ENCODE results near the gene ST6GALNAC3.

Gene ST6GALNAC3

DNA sequence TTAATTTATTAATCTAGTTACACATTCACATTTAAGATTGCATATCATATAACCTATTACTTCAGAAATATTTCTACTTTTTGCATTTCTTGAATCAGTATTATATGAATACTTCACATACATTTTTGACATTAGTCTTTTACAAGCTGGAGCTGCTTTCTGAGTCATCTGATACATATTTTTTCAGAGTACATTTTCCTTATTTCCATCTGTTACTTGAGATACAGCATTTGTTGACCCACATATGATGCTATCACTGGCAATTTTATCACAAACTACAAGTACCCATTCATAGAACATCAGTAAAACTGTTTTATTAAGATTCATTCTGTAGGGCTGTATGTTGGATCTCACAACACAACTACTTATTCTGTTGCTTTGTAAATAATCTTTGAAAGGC lies 425.6 kb downstream of the ST6GALNAC3 start:
- H3K36me3 ChIP-seq (ENCODE audit: control insufficient read depth, insufficient read depth, low read length) = no peaks in the 10 kb centered on the region
- no peak overlapping the region for H3K4me3 ChIP-seq (ENCODE audit: low read depth, low read length)
- H3K27me3 ChIP-seq (ENCODE audit: control insufficient read depth, insufficient read depth, low read length) = no peaks in the 10 kb centered on the region
- H3K9me3 ChIP-seq (ENCODE audit: control insufficient read depth, insufficient read depth, low read depth, low read length) = no peaks in the 10 kb centered on the region
- peaks cover 42% of the 10 kb centered on the region for H3K4me1 ChIP-seq (ENCODE audit: control insufficient read depth, insufficient read depth, low read length)
- no peak overlapping the region for H3K27ac ChIP-seq (ENCODE audit: low read depth, low read length)
- no peak overlapping the region for H3K9ac ChIP-seq (ENCODE audit: low read length)

- Histone ChIP-seq H3K27me3 (ENCODE audit: control insufficient read depth, insufficient read depth, low read length) (no peaks in the 10 kb centered on the region), H3K9ac (ENCODE audit: low read length) (peak overlapping the region; percentile 53), H3K27ac (ENCODE audit: low read depth, low read length) (peak overlapping the region; percentile 66; the same call in 1 of the 2 replicates), H3K4me3 (ENCODE audit: low read depth, low read length) (no peak overlapping the region), H3K36me3 (ENCODE audit: control insufficient read depth, insufficient read depth, low read length) (no peaks in the 10 kb centered on the region), H3K9me3 (ENCODE audit: control insufficient read depth, insufficient read depth, low read depth, low read length) (no peaks in the 10 kb centered on the region), H3K4me1 (ENCODE audit: control insufficient read depth, insufficient read depth, low read length) (peaks cover 41% of the 10 kb centered on the region)
These were observed 426.6 kb downstream of the ST6GALNAC3 start for GRCh38 chr1:76501136-76501535.

- Histone ChIP-seq H3K9me3 (ENCODE audit: control insufficient read depth, insufficient read depth, low read depth, low read length) (no peaks in the 10 kb centered on the region), H3K27me3 (ENCODE audit: control insufficient read depth, insufficient read depth, low read length) (no peaks in the 10 kb centered on the region), H3K9ac (ENCODE audit: low read length) (peak overlapping the region; percentile 53), H3K4me3 (ENCODE audit: low read depth, low read length) (no peak overlapping the region), H3K36me3 (ENCODE audit: control insufficient read depth, insufficient read depth, low read length) (no peaks in the 10 kb centered on the region), H3K27ac (ENCODE audit: low read depth, low read length) (peak overlapping the region; percentile 66; the same call in 1 of the 2 replicates), H3K4me1 (ENCODE audit: control insufficient read depth, insufficient read depth, low read length) (peaks cover 41% of the 10 kb centered on the region)
These were observed 427.2 kb downstream of the ST6GALNAC3 start for GRCh38 chr1:76501586-76502219.

GRCh38 chr1:76503100-76503499 lies 428.6 kb downstream of the ST6GALNAC3 start:
- Histone ChIP-seq H3K27me3 (ENCODE audit: control insufficient read depth, insufficient read depth, low read length) (no peaks in the 10 kb centered on the region), H3K9ac (ENCODE audit: low read length) (no peak overlapping the region)

DNA sequence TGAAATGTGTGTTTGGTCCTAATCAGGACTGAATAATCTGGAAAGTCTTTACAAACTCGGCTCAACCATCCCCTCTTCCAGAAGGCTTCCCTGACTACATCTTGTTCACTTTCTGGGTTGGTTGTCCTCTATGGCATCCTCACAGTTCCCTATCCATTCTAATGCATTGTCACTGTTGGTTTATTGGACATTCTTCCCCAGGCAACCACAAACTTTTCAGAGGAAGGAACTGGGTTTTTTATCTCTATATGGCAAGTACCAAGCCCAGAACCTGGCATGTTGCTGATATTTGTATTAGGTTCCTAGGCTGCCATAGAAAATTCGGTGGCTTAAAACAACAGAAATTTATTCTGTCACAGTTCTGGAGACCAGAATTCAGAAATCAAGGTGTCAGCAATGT lies 429.2 kb downstream of the ST6GALNAC3 start:
- no peak overlapping the region for H3K9ac ChIP-seq (ENCODE audit: low read length)
- peaks cover 41% of the 10 kb centered on the region for H3K4me1 ChIP-seq (ENCODE audit: control insufficient read depth, insufficient read depth, low read length)
- no peak overlapping the region for H3K4me3 ChIP-seq (ENCODE audit: low read depth, low read length)
- no peak overlapping the region for H3K27ac ChIP-seq (ENCODE audit: low read depth, low read length)
- no peaks in the 10 kb centered on the region for H3K27me3 ChIP-seq (ENCODE audit: control insufficient read depth, insufficient read depth, low read length)
- no peaks in the 10 kb centered on the region for H3K9me3 ChIP-seq (ENCODE audit: control insufficient read depth, insufficient read depth, low read depth, low read length)
- no peaks in the 10 kb centered on the region for H3K36me3 ChIP-seq (ENCODE audit: control insufficient read depth, insufficient read depth, low read length)

More at GRCh38 chr1:76503100-76503499, 428.6 kb downstream of the ST6GALNAC3 start:
- Histone ChIP-seq H3K27ac (ENCODE audit: low read depth, low read length) (no peak overlapping the region), H3K9me3 (ENCODE audit: control insufficient read depth, insufficient read depth, low read depth, low read length) (no peaks in the 10 kb centered on the region), H3K4me1 (ENCODE audit: control insufficient read depth, insufficient read depth, low read length) (peaks cover 41% of the 10 kb centered on the region), H3K4me3 (ENCODE audit: low read depth, low read length) (no peak overlapping the region), H3K36me3 (ENCODE audit: control insufficient read depth, insufficient read depth, low read length) (no peaks in the 10 kb centered on the region)

GRCh38 chr1:76507376-76507775 lies 432.8 kb downstream of the ST6GALNAC3 start:
- H3K9me3 ChIP-seq (ENCODE audit: control insufficient read depth, insufficient read depth, low read depth, low read length) = no peaks in the 10 kb centered on the region
- H3K4me3 ChIP-seq (ENCODE audit: low read depth, low read length) = no peak overlapping the region
- H3K36me3 ChIP-seq (ENCODE audit: control insufficient read depth, insufficient read depth, low read length) = no peaks in the 10 kb centered on the region
- H3K27ac ChIP-seq (ENCODE audit: low read depth, low read length) = no peak overlapping the region
- H3K4me1 ChIP-seq (ENCODE audit: control insufficient read depth, insufficient read depth, low read length) = peaks cover 31% of the 10 kb centered on the region
- no peaks in the 10 kb centered on the region for H3K27me3 ChIP-seq (ENCODE audit: control insufficient read depth, insufficient read depth, low read length)
- no peak overlapping the region for H3K9ac ChIP-seq (ENCODE audit: low read length)

DNA sequence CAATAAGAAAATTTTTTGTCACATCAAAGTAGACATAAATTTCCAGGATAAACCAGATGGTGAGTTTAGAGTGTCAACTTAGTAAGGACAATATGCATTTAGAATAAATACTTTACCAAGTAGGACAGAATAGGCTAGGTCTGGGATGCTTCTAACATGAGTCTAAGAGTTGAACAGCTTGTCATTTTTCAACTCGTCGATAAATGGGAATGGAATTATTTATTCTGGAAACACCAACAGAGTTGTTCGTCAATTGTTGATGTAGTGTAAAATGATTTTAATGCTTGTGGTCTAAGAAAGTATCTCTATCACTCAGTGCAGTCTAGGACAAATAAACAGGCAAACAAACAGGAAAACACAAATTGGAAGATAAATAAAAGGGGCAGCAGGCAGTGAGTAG lies 434.3 kb downstream of the ST6GALNAC3 start:
- Histone ChIP-seq H3K27me3 (ENCODE audit: control insufficient read depth, insufficient read depth, low read length) (no peaks in the 10 kb centered on the region), H3K4me1 (ENCODE audit: control insufficient read depth, insufficient read depth, low read length) (peaks cover 17% of the 10 kb centered on the region)

GRCh38 chr1:76510672-76511557 lies 436.4 kb downstream of the ST6GALNAC3 start:
- no peaks in the 10 kb centered on the region for H3K36me3 ChIP-seq (ENCODE audit: control insufficient read depth, insufficient read depth, low read length)
- H3K9me3 ChIP-seq (ENCODE audit: control insufficient read depth, insufficient read depth, low read depth, low read length) = no peaks in the 10 kb centered on the region
- no peak overlapping the region for H3K27ac ChIP-seq (ENCODE audit: low read depth, low read length)
- H3K27me3 ChIP-seq (ENCODE audit: control insufficient read depth, insufficient read depth, low read length) = no peaks in the 10 kb centered on the region
- peaks cover 17% of the 10 kb centered on the region for H3K4me1 ChIP-seq (ENCODE audit: control insufficient read depth, insufficient read depth, low read length)
- no peak overlapping the region for H3K9ac ChIP-seq (ENCODE audit: low read length)
- H3K4me3 ChIP-seq (ENCODE audit: low read depth, low read length) = no peak overlapping the region

More for the DNA sequence above, 434.3 kb downstream of the ST6GALNAC3 start:
- H3K27ac ChIP-seq (ENCODE audit: low read depth, low read length) = no peak overlapping the region
- H3K9ac ChIP-seq (ENCODE audit: low read length) = no peak overlapping the region
- no peaks in the 10 kb centered on the region for H3K36me3 ChIP-seq (ENCODE audit: control insufficient read depth, insufficient read depth, low read length)
- no peak overlapping the region for H3K4me3 ChIP-seq (ENCODE audit: low read depth, low read length)
- no peaks in the 10 kb centered on the region for H3K9me3 ChIP-seq (ENCODE audit: control insufficient read depth, insufficient read depth, low read depth, low read length)

- no peaks in the 10 kb centered on the region for H3K9me3 ChIP-seq (ENCODE audit: control insufficient read depth, insufficient read depth, low read depth, low read length)
- H3K27me3 ChIP-seq (ENCODE audit: control insufficient read depth, insufficient read depth, low read length) = no peaks in the 10 kb centered on the region
- H3K27ac ChIP-seq (ENCODE audit: low read depth, low read length) = no peak overlapping the region
- no peaks in the 10 kb centered on the region for H3K36me3 ChIP-seq (ENCODE audit: control insufficient read depth, insufficient read depth, low read length)
- H3K9ac ChIP-seq (ENCODE audit: low read length) = no peak overlapping the region
- no peak overlapping the region for H3K4me3 ChIP-seq (ENCODE audit: low read depth, low read length)
- H3K4me1 ChIP-seq (ENCODE audit: control insufficient read depth, insufficient read depth, low read length) = peaks cover 17% of the 10 kb centered on the region
These were observed 437.1 kb downstream of the ST6GALNAC3 start for GRCh38 chr1:76511558-76512179.

- Histone ChIP-seq H3K27me3 (ENCODE audit: control insufficient read depth, insufficient read depth, low read length) (no peaks in the 10 kb centered on the region), H3K4me1 (ENCODE audit: control insufficient read depth, insufficient read depth, low read length) (no peaks in the 10 kb centered on the region), H3K9ac (ENCODE audit: low read length) (no peak overlapping the region), H3K4me3 (ENCODE audit: low read depth, low read length) (no peak overlapping the region), H3K9me3 (ENCODE audit: control insufficient read depth, insufficient read depth, low read depth, low read length) (no peaks in the 10 kb centered on the region), H3K36me3 (ENCODE audit: control insufficient read depth, insufficient read depth, low read length) (no peaks in the 10 kb centered on the region), H3K27ac (ENCODE audit: low read depth, low read length) (no peak overlapping the region)
These were observed 456.4 kb downstream of the ST6GALNAC3 start for GRCh38 chr1:76530953-76531352.

GRCh38 chr1:76541618-76542017 lies 467.1 kb downstream of the ST6GALNAC3 start:
- Histone ChIP-seq H3K4me3 (ENCODE audit: low read depth, low read length) (no peak overlapping the region), H3K9ac (ENCODE audit: low read length) (no peak overlapping the region), H3K4me1 (ENCODE audit: control insufficient read depth, insufficient read depth, low read length) (no peaks in the 10 kb centered on the region), H3K36me3 (ENCODE audit: control insufficient read depth, insufficient read depth, low read length) (no peaks in the 10 kb centered on the region), H3K27me3 (ENCODE audit: control insufficient read depth, insufficient read depth, low read length) (no peaks in the 10 kb centered on the region), H3K27ac (ENCODE audit: low read depth, low read length) (no peak overlapping the region), H3K9me3 (ENCODE audit: control insufficient read depth, insufficient read depth, low read depth, low read length) (0 out of 2 replicates have a peak, but pooled peaks cover 4% of the 10 kb centered on the region)

All from HUES6 (cell line).